Stomach (tissue), 4 donors: ENCODE results near the gene HSPH1.

Experiments used
- CTCF ChIP-seq, 7 experiments: fragments of 450-650 bp in 4 of 7; fragments of 200-600 bp in 3 of 7; sonication (generic) in 3 of 7; IDR thresholded peaks; one replicate each; pipeline ENCODE4 v1.5.1; 2016 to 2019; ENCODE audit warnings: antibody characterized with exemption in 7 of 7, control low read depth in 2 of 7, mild to moderate bottlenecking in 1 of 7
- EP300 ChIP-seq: sonication (generic); formaldehyde crosslinking; IDR thresholded peaks from one replicate; pipeline ENCODE4 v1.6.1; 2017; ENCODE audit warnings: antibody characterized with exemption
- POLR2A ChIP-seq, 4 donors: fragments of 450-650 bp; IDR thresholded peaks; one replicate each; pipeline ENCODE4 v1.6.1; 2016; ENCODE audit warnings: antibody characterized with exemption in 4 of 4, control low read depth in 2 of 4, mild to moderate bottlenecking in 1 of 4, moderate library complexity in 1 of 4
- POLR2AphosphoS5 ChIP-seq, 3 donors: sonication (generic); formaldehyde crosslinking; IDR thresholded peaks; one replicate each; pipeline ENCODE4 v1.6.1; 2016; ENCODE audit warnings: antibody characterized with exemption in 3 of 3

GRCh38 chr13:31154939-31155338 is 6.8 kb downstream of the HSPH1 start:
- TF ChIP-seq CTCF (IDR thresholded peaks at IDR 0.05) (no peak), POLR2AphosphoS5 (IDR thresholded peaks at IDR 0.05) (no peak), EP300 (no peak), POLR2A (IDR thresholded peaks at IDR 0.05) (no peak)
